HepG2 (cell line): ENCODE data around the gene TM4SF18. TPM values are rescaled to one million over a fixed set of nuclear protein-coding genes. Genes with fewer than 3 reads are reported as not detected.

Experiments
- ARNT2 ChIP-seq: sonication (generic); formaldehyde crosslinking; IDR thresholded peaks from 2 replicates; pipeline ENCODE4 v1.8.0; 2022; ENCODE audit warnings: mild to moderate bottlenecking, low read depth, missing genetic modification reagents, moderate library complexity
- ASH2L ChIP-seq: fragments of 300-600, 200-600 bp; sonication (generic); IDR thresholded peaks from 2 replicates; pipeline ENCODE4 v1.7.0; 2017; ENCODE audit warnings: low read depth, mild to moderate bottlenecking, moderate library complexity, mixed read lengths, low read length; ENCODE audit not compliant: insufficient read length
- ELF3 ChIP-seq: IDR thresholded peaks from 2 replicates; pipeline ENCODE4 v1.6.1; 2016; ENCODE audit warnings: missing genetic modification reagents, missing compliant biosample characterization
- EP300 ChIP-seq, 3 experiments: sonication (generic) in 1 of 3; formaldehyde crosslinking in 1 of 3; IDR thresholded peaks; 2 replicates each; pipeline versions ENCODE4 v1.5.1 to v1.6.1; 2011 to 2020; ENCODE audit warnings: low read depth in 2 of 3, low read length in 2 of 3, borderline replicate concordance in 1 of 3, improper control_type of control experiment in 1 of 3, mild to moderate bottlenecking in 1 of 3, missing genetic modification reagents in 1 of 3, moderate library complexity in 1 of 3
- FOXO1 ChIP-seq: sonication (generic); formaldehyde crosslinking; IDR thresholded peaks from 2 replicates; pipeline ENCODE4 v1.4.0; 2020; ENCODE audit warnings: missing genetic modification reagents
- MBD4 ChIP-seq: IDR thresholded peaks from 2 replicates; pipeline ENCODE4 v1.6.1; 2012; ENCODE audit warnings: low read length, inconsistent platforms, borderline replicate concordance
- MED1 ChIP-seq: sonication (generic); formaldehyde crosslinking; IDR thresholded peaks from 2 replicates; pipeline ENCODE4 v1.4.0; 2020; ENCODE audit warnings: missing genetic modification reagents
- NCOR1 ChIP-seq: fragments of 200-600 bp; sonication (generic); IDR thresholded peaks from 2 replicates; pipeline ENCODE4 v1.7.0; 2017; ENCODE audit warnings: antibody characterized with exemption, low read length, borderline replicate concordance
- NR2F2 ChIP-seq: IDR thresholded peaks from 2 replicates; pipeline ENCODE4 v1.6.1; 2012; ENCODE audit warnings: low read depth, inconsistent platforms, borderline replicate concordance
- PHF5A ChIP-seq: IDR thresholded peaks from one replicate; pipeline ENCODE4 v1.6.1; 2018; ENCODE audit warnings: low read depth, missing genetic modification reagents; ENCODE audit not compliant: unreplicated experiment
- POGZ ChIP-seq: sonication (generic); formaldehyde crosslinking; IDR thresholded peaks from 2 replicates; pipeline ENCODE4 v1.4.0; 2020; ENCODE audit warnings: mild to moderate bottlenecking, missing genetic modification reagents
- POLR2AphosphoS5 ChIP-seq: IDR thresholded peaks from 2 replicates; pipeline ENCODE4 v1.6.1; 2012; ENCODE audit warnings: low read depth, low read length
- RBM22 ChIP-seq: fragments of 200-400 bp; formaldehyde crosslinking; optimal IDR thresholded peaks from 2 replicates; pipeline ENCODE3; 2017; ENCODE audit warnings: mild to moderate bottlenecking, low read length, moderate library complexity
- REPIN1 ChIP-seq: sonication (generic); formaldehyde crosslinking; IDR thresholded peaks from 2 replicates; pipeline ENCODE4 v1.8.0; 2022; ENCODE audit warnings: missing genetic modification reagents, low read depth, mild to moderate bottlenecking, borderline replicate concordance
- TBX3 ChIP-seq: fragments of 450-650 bp; IDR thresholded peaks from 2 replicates; pipeline ENCODE4 v1.6.1; 2017; ENCODE audit warnings: antibody characterized with exemption, mild to moderate bottlenecking, inconsistent platforms, borderline replicate concordance
- TCF7L2 ChIP-seq: IDR thresholded peaks from 2 replicates; pipeline ENCODE4 v1.6.1; 2011; ENCODE audit warnings: mild to moderate bottlenecking, low read depth, low read length, moderate library complexity
- THAP9 ChIP-seq: sonication (generic); formaldehyde crosslinking; IDR thresholded peaks from 2 replicates; pipeline ENCODE4; 2020; ENCODE audit warnings: missing genetic modification reagents, mild to moderate bottlenecking, borderline replicate concordance
- ZNF24 ChIP-seq: fragments of 450-650 bp; IDR thresholded peaks from 2 replicates; pipeline ENCODE4 v1.6.1; 2017; ENCODE audit warnings: antibody characterized with exemption, mild to moderate bottlenecking
- polyA plus RNA-seq, 8 experiments: library from polyadenylated mRNA; depleted of rRNA in 3 of 8; stranded (reverse) in 7 of 8; unstranded in 1 of 8; fragments of >200 nt; fragmentation: Illumina TruSeq in 4 of 8; extraction: Trizol in 4 of 8; gene quantifications; 2 replicates each; pipeline versions ENCODE4 v1.2.1 to v1.2.3, GENCODE V29; 2011 to 2016; ENCODE audit warnings: low read depth in 4 of 8, missing spikeins in 1 of 8, mixed read lengths in 1 of 8; ENCODE audit not compliant: insufficient read depth in 1 of 8
- total RNA-seq, 5 experiments: library from RNA; depleted of rRNA; stranded (reverse); fragments of >200 nt; fragmentation: Illumina TruSeq; extraction: Trizol; gene quantifications; 2 replicates each; pipeline ENCODE4 v1.2.3, GENCODE V29; 2016; ENCODE audit warnings: low read depth in 1 of 5
- TF ChIP-seq, protein P1 (sequence below): sonication (generic); formaldehyde crosslinking; IDR thresholded peaks from 2 replicates; pipeline ENCODE4 v1.4.0; 2020; ENCODE audit warnings: missing genetic modification reagents
- TF ChIP-seq, protein P2 (sequence below): sonication (generic); formaldehyde crosslinking; IDR thresholded peaks from 2 replicates; pipeline ENCODE4 v1.4.0; 2020; ENCODE audit warnings: missing genetic modification reagents, mild to moderate bottlenecking, borderline replicate concordance

TM4SF18 gene
- total and polyA plus RNA-seq, 2 of the 13 experiments (the other 11 are each of a cell fraction or from before 2014, with no cell fraction given): 0.15 TPM; not detected in 1

- peak; percentile 89 for TF ChIP-seq RBM22
- TF ChIP-seq POGZ: no peak
- TF ChIP-seq FOXO1 (CRISPR knock-in tag): 0 out of 2 replicates have a peak, but pooled peaks have one; percentile 23
- TF ChIP-seq, protein P1, sequence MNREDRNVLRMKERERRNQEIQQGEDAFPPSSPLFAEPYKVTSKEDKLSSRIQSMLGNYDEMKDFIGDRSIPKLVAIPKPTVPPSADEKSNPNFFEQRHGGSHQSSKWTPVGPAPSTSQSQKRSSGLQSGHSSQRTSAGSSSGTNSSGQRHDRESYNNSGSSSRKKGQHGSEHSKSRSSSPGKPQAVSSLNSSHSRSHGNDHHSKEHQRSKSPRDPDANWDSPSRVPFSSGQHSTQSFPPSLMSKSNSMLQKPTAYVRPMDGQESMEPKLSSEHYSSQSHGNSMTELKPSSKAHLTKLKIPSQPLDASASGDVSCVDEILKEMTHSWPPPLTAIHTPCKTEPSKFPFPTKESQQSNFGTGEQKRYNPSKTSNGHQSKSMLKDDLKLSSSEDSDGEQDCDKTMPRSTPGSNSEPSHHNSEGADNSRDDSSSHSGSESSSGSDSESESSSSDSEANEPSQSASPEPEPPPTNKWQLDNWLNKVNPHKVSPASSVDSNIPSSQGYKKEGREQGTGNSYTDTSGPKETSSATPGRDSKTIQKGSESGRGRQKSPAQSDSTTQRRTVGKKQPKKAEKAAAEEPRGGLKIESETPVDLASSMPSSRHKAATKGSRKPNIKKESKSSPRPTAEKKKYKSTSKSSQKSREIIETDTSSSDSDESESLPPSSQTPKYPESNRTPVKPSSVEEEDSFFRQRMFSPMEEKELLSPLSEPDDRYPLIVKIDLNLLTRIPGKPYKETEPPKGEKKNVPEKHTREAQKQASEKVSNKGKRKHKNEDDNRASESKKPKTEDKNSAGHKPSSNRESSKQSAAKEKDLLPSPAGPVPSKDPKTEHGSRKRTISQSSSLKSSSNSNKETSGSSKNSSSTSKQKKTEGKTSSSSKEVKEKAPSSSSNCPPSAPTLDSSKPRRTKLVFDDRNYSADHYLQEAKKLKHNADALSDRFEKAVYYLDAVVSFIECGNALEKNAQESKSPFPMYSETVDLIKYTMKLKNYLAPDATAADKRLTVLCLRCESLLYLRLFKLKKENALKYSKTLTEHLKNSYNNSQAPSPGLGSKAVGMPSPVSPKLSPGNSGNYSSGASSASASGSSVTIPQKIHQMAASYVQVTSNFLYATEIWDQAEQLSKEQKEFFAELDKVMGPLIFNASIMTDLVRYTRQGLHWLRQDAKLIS: 0 out of 2 replicates have a peak, but pooled peaks have one; percentile 77
- TF ChIP-seq POLR2AphosphoS5: peak; percentile 19
- TF ChIP-seq ZNF24: peak; percentile 67; the same call in 1 of the 2 replicates
- 0 out of 2 replicates have a peak, but pooled peaks have one; percentile 42 for TF ChIP-seq ARNT2
- TF ChIP-seq, protein P2, sequence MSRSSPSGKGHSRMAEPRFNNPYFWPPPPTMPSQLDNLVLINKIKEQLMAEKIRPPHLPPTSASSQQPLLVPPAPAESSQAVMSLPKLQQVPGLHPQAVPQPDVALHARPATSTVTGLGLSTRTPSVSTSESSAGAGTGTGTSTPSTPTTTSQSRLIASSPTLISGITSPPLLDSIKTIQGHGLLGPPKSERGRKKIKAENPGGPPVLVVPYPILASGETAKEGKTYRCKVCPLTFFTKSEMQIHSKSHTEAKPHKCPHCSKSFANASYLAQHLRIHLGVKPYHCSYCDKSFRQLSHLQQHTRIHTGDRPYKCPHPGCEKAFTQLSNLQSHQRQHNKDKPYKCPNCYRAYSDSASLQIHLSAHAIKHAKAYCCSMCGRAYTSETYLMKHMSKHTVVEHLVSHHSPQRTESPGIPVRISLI (CRISPR knock-in tag): peak; percentile 61; the same call in 1 of the 2 replicates
- peak; percentile 76 for TF ChIP-seq MED1 (CRISPR knock-in tag)
- TF ChIP-seq TCF7L2: 0 out of 2 replicates have a peak, but pooled peaks have one; percentile 15
- TF ChIP-seq THAP9: no peak
- peak; percentile 34; the same call in 1 of the 2 replicates for TF ChIP-seq TBX3
- peak; percentile 42; the same call in 1 of the 2 replicates for TF ChIP-seq ELF3 (CRISPR knock-in tag)
- TF ChIP-seq MBD4: peak; percentile 85
- TF ChIP-seq NR2F2: 0 out of 2 replicates have a peak, but pooled peaks have one; percentile 38
- peak in 1 of 2 experiments; percentile 88; a peak in 2 of 4 replicates for TF ChIP-seq EP300 (IDR thresholded peaks at IDR 0.05; ENCODE audit: low read depth in 2 of 2, low read length in 2 of 2)
- peak; percentile 44; the same call in 1 of the 2 replicates for TF ChIP-seq EP300 (CRISPR knock-in tag; IDR thresholded peaks at IDR 0.05; ENCODE audit: borderline replicate concordance)
- TF ChIP-seq REPIN1 (CRISPR knock-in tag): 0 out of 2 replicates have a peak, but pooled peaks have one; percentile 43
- TF ChIP-seq PHF5A: peak; percentile 55
- peak; percentile 61 for TF ChIP-seq ASH2L
- peak; percentile 75; the same call in 1 of the 2 replicates for TF ChIP-seq NCOR1
Observed at GRCh38 chr3:149368674-149369497, 35.5 kb upstream of the TM4SF18 start (continued).
